HG02571 (cell line): ENCODE measurements around the gene DLG2.

Source experiments
- ATAC-seq: cut with Tn5 transposase; IDR thresholded peaks from one replicate; pipeline ENCODE4 v1.9.1; 2021; ENCODE audit warnings: mild to moderate bottlenecking, moderate library complexity; ENCODE audit not compliant: unreplicated experiment

DLG2 gene

DNA sequence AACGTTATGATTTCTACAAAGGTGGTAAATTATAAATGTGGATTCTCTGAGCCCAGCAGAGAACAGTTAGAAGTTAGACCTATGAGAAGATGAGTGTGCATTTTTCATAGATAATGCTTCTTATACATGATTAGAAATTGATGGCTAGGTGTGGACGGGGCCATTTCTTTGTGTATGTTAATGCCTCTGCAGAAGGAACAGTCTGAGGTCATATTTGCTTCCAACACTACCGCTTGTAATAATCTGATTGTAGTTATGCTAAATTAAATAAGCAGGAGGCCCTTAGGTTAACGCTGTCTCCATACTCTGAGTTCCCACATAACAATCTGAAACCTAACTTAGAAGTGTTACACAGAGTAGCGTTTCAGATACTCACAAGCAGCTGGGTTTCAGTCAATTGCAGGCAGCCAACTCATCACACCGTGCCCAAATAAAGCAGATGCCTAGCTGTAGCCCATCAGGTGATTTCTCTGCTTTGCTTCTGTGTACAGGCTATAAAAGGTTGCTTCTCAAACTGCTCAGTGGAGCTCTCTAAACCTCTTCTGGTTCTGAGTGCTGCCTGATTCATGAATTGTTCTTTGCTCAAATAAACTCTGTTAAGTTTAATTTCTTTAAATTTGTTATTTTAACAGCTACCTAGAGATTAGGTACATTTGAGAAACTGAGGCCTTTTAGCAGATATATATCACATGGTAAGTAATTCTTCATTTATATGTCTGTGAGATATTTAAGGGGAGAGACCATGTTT is 1702.2 kb downstream of the DLG2 start:
- no peak for ATAC-seq

DNA sequence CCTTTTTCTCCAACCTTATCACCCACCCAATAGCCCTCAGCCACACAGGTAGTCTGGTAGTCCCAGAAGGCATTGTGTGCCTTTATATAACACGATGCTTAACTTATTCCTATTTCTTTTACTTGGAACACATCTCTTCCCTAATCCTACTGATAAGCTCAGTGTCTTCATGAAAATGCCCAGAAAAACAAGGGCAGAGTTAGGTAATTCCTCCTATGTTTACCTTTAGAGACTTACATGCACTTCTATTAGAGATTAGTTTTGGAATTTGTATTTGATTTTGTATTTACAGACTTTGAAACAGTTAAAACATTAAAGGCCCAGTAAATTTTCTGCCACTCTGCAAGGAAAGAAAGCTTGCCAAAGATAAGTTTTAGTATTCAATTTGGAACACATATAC is 1703.2 kb downstream of the DLG2 start:
- no peak for ATAC-seq

DNA sequence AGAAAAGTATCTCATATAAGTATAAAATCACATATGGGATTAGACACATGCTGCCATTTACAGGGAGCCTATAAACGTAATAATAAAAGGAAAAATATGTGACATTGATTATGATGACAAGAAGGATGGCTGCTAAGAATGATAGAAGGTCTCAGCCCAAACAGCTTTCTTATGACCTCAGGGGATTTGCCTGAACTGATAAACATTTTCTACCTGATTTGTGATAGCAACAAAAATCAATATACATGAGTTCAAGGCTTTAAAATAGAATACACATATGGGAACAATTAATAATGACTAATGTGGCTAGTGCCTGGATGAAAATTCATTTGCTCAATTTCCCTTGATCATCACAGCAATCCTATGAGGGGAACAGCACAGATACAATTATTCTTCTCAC is 1704.2 kb downstream of the DLG2 start:
- no peak for ATAC-seq

DNA sequence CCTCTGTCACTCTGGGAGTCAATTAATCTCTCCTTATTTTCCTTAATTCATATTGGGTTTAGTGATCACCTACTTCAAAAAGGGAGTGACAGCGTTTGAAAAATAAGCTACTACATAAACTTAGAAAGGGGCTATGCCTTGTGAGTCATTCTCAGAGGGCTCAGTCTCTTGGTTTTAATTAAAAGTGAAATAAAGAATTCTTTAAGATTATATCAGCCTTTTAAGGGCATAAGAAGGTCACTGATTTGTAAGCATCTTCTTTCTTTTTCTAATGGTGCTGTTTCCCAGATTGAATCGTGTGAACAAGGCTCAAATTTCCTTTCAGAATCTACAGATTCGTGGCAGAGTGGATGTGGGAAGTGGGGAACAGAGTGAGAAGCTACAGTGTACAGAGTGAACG is 1704.8 kb downstream of the DLG2 start:
- ATAC-seq, result no peak

DNA sequence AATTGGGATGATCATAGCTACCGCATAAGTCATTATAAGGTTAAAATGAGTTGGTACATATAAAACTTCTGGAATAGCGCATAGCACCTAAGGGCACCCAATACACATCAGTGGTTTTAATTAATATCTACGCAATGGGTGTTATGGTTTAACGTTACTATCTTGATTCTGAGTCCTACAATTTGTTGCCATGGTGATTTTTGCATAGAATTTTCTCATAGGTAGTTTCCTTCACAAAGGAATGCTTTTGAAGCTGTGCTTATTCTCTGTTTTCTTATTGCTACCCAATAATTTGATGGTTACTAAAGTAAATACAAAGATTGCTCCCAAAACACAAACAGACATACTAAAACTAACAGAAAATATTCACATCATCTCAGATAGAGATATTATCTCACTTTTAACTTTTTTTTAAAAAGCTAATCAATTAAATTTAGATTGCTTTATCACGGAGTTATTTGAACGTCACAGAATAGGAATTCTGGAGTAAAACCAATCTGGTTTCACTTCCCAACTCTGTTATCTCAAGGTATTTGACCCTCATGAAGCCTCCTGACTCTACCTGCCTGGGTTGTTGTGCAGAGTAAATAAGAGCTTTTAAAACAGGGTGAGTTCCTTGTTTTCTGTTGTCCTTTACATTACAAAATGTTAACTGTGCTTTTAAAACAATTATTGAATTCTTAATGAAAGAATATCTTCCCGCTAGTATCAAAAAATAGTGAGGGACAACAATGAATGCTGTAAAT is 1705.5 kb downstream of the DLG2 start:
- ATAC-seq, result no peak

DNA sequence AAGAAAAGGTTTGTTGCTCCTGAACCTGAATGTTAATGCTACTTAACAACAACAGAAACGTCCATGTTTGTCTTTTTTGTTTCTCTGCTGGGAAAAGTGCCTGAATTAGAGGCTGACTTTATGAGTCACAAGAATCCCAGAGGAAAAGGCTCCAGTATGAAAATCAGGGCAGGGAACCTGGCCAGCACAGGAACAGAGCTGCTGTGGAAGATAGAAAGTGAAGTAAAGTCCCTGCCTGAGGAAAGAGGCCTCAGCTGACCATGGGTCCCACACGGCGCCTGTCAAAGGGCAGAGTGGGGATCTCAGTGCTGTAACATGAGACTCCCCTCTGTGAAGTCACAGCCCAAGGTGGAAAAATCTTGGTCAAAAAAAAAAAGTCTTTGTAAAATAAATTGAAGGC is 1708.7 kb downstream of the DLG2 start:
- ATAC-seq, result no peak

DNA sequence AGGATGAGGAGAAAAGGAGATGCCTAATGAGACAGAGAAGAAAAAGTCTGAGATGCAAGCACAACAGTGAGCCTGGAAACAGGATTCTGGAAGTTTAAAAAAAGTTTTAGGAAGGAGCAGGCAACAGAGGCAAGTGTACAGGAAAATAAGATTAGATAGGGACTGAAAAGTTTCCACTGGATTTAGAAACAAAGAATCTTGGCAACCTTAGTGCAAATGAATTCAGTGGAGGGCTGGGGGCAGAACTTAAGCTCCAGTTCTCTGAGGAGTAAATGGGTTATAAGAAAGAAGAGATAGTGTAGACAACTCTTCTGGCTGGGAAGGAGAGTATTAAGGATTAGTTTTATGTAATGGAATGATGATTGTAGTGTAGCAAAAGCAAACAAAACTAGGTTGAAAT is 1712.1 kb downstream of the DLG2 start:
- no peak for ATAC-seq

DNA sequence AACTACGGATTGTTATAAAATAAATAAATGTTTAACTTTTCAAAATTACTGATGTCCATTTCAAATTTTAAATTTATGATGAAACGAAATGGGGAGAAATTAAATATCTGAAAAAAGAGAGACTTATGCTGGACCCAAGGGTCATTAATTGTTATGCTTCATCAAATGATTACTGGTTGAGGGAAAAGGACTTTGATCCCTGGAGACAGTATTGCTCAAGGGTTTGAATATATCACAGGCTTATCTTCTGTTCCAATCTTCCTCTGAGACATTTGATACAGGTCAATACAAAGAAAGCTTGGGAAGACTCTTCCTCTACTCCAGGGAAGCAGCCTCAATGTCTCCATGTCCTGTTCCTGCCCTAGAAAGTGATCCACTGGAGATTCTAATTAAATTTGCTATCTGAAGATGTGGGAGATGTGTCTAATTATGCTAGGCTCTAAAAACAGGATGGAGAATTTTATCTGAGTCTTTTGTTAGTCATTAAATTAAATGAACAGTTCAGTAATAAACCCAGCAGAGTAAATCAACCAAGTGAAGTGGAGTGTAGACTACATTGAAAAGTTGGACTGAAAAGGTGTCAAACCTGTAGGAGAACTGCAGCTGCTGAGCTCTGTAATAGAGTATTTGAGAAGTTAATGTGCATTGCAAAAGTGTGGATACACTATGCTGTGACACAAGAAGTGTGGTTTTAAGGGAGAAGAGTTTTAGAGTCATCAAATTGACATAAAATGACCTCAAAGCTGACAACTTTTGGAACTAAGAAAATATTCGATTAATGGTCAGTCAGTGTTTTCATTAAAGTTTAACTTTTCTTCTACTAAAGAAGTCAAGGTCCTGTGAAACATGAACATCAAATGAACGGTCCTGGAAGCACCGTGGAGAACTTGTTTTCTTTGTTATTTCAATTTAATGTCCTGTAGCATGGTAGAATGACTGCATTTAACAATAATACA is 1717.3 kb downstream of the DLG2 start:
- no peak for ATAC-seq

DNA sequence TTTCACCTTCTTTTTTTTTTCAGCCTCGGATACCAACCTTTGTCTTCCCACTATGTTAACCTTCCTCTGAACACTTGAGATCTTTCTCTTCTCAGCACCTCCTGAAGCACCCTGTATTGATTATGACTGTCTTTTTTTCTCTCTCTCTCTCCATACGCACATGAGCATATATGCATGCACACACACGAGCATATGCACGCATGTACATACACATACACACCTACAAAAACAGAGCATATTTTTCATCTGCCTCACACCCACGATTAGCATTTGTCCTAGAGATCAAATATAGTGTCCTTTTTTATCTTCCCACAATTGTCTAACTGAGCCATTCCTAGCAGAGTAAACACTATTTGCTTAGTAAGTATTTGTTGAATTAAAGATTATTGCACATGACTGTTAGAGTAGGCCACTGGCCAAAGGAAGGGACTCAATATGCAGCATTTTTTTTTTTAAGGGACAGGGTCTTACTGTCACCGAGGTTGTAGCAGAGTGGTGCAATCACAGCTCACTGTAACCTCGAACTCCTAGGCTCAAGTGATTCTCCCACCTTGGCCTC is 1718.8 kb downstream of the DLG2 start:
- ATAC-seq, result no peak

DNA sequence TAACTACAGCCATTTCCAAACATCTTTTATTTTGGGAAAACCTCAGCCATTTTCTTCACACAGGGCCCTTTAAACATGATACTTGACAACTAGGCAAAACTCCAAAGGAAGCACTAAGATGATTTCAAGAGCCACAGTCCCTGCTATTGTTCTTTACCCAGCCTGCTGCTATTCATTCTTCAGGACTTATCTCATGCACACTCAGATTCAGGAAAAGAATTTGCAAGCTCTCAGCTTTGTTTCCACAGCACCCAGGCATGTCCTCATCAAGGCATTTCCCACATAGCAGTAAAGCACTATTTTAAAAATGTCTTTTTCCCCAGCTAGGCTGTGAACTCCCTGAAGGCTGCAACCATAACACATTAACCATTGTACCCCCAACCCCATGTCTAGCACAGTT is 1731.6 kb downstream of the DLG2 start:
- no peak for ATAC-seq

DNA sequence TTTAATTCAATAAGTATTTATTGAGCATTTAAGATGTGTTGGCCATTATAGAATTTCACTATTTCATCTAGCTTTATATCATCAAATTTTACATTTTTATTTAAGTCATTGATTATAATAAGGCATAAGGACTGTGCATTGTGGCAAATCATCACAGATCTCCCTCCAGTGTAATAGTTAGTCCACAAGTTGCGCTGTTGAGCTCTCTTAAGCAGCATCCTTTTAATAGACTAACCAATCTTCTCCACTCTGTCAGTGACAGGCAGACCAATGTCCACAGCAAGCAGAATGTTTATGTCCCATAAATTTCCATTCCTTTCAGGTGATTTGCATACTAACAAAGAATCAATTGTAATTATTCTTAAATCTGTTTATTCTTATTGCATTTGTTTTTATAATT is 1745.7 kb downstream of the DLG2 start:
- no peak for ATAC-seq

DNA sequence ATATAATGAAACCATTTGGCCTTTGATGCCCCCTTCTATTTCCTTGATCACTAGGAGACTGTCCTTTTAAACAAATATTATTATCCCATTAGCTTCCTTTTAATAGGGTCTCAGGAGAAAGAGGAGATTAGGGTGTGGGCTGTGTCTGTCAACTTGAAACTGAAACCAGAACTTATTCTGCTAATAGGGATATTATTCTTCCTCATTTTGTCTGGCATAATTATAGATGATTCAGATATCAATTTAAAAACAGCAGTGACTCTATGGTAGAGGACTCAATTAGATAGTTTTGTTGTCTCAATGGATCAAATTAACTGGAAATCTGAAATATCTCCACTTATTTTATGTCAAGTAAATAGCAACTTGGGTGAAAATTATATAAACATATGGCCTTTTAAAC is 1756.1 kb downstream of the DLG2 start:
- ATAC-seq, result no peak

DNA sequence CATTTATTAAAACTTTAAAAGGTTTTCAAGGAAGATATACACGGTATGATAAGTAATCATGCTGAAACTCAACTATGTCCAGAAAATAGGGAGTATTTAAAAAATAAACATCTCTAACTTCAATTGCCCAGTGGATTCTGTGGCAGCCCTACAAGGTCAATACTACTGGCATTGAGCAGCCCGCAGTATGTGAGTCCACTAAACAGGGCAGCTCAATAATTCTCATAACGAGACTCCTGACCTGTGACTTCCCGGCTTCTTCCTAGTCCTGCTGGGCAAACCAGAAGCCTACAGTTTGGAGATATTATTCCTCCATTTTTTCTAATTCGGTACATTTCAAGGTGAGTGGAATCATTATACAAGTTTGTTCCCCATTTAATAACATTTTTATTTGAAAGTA is 1760.5 kb downstream of the DLG2 start:
- no peak for ATAC-seq

DNA sequence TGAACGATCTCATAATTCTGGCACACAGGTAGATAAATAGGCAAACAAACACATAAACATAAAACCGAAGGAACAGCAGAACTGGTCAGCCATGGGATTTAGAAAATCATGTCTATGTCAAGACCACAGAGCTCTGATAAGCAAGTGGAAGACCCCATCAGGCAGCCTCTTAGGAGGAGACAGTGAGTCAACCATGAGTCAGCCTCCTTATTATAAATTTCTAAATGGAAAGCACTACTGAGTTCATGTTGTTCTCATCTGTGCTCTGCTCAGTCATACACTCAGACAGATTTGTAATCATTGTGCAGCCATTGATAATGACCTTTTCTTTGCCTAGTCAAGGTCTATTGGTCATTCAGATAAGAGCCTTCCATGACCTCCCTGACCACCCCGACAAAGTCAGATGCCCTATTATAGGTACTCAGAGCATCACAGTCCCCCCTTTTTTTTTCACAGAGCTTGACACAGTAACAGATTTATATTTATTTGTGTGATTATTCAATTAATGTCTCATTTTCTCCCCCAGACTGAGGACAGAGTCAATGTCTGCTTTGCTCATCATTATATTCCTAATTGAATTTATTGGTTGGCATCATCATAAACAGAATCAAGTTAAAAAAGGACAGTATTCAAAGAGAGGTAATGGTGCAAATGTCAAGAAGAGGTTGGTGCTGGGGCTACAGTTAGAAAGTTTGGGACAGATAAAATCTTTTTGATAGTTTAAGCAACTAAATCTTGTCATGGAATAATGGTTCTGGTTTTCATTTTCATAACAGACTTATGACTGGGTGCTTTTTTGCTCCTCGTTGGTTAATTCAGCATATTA is 1761.3 kb downstream of the DLG2 start:
- no peak for ATAC-seq

DNA sequence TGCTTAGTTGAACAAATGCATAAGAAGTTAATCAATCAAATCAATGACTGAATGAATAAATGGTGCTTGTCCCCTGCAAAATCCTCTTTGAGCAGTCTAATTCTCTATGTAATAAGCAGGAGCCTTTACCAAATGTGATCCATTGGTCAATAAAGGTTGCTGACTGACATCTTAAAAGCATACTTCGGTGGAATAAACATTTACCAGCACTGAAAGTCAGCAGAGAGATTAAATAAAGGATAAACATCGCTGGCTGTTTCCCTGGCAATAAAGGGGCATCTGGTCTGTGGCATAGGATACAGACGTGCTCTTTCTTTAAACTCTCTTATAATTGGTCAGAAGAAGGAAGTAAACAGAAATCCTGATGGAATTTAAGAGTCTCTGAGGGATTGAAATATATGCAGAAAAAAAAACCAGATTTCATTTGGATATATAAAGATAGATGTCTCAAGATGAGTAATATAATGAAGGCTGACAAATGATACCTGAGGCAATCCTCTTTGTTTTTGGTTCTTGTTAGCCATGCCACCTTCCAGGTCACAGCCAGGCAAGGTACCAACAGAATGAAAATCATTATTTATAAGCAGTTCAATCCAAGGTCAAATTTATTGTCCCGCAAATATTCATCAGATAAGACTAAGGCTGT is 1762.6 kb downstream of the DLG2 start:
- ATAC-seq, result no peak

DNA sequence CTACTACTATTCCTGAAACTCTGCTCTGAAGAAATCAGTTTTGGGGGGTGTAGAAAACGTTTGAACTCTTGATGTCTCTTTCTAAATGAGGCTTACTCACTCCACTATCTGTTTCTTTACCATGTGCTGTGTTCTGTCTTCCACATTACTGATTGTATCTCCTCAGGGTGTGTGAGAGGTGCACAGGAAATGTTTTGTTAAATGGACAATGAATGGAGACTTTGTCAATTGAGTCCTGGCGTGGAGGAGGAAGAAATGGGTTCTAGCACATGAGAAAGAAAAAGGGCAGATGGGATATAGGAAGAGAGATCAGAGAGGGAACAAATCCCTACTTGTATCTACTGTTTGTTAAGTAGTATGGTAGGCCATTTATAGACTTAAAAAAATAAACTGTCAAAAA is 1763.9 kb downstream of the DLG2 start:
- ATAC-seq, result no peak

DNA sequence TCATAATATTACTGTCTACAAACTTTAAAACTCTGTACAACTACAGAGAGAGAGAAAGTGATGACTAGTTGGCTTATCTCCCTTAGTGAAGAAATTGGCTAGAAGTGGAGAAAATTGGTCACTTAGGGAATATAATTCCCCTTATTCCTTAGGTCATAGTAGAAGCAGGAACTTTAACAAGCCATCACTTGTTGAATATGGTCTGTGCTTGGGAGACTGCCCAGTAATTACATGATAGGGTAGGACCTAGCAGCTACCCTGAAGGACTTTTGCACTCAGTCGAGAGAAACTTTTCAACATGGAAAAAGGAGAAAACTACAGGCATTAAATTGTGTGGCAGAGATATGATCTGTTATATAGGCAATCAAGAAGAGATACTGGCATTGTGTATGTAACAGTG is 1764.5 kb downstream of the DLG2 start:
- no peak for ATAC-seq

DNA sequence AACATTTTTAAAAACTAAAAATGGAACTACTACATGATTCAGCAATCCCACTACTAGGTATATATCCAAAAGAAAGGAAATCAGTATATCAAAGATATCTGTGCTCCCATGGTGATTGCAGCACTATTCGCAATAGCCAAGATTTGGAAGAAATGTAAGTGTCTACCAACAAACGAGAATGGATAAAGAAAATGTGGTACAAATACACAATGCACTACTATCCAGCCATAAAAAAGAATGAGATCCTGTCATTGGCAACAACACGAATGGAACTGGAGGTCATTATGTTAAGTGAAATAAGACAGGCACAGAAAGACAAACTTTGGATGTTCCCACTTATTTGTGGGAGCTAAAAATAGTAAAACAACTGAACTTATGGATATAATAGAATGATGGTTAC is 1765.1 kb downstream of the DLG2 start:
- no peak for ATAC-seq

DNA sequence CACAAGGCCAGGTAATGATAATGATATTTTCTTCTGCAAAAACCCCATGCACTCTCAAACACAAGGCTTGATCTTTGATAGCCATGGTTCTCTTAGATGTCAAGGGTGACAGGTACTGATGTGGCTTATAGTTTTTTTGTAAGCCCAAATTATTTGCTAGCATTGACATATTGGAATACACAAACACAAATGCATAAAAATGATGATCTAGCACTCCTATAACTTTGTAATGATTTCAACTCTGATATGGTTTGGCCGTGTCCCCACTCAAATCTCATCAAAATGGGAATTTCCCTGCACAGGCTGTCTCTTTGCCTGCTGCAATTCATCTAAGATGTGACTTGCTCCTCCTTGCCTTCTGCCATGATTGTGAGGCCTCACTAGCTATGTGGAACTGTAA is 1768.5 kb downstream of the DLG2 start:
- no peak for ATAC-seq

DNA sequence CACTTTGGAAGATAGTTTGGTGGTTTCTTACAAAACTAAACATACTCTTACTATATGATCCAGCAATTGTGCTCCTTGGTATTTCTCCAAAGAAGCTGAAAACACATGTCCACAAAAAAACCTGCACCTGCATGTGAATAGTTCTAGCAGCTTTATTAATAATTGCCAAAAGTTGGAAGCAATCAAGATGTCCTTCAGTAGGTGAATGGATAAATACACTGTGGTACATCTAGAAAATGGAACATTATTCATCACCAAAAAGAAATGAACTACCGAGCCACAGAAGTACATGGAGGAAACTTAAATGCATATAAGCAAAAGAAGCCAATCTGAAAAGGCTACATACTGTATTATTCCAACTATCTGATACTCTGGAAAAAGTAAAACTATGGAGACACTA is 1771.9 kb downstream of the DLG2 start:
- no peak for ATAC-seq
